H9 (cell line): Measurements from ENCODE around the gene CDKN2C. TPM values are rescaled to one million over a fixed set of nuclear protein-coding genes. Genes with fewer than 3 reads are reported as not detected.

Experiments
- DNase-seq: peaks from one replicate; pipeline ENCODE4 v3.0.0-alpha.2; 2017
- H2AFZ ChIP-seq: one replicate; pipeline ENCODE4 v1.6.1; 2013; ENCODE audit warnings: mild to moderate bottlenecking, low read length, control low read depth, moderate library complexity
- H2AK5ac ChIP-seq: 2 replicates; pipeline ENCODE4 v1.6.1; 2013; ENCODE audit warnings: low read length, control low read depth, mixed read lengths; ENCODE audit not compliant: insufficient read length
- H2BK120ac ChIP-seq: one replicate; pipeline ENCODE4 v1.6.1; 2013; ENCODE audit warnings: low read depth, mild to moderate bottlenecking, low read length, control low read depth, inconsistent platforms; ENCODE audit not compliant: poor library complexity, severe bottlenecking
- H2BK12ac ChIP-seq: 2 replicates; pipeline ENCODE4 v1.6.1; 2013; ENCODE audit warnings: low read length, control low read depth, mixed read lengths, low read depth; ENCODE audit not compliant: insufficient read length
- H2BK15ac ChIP-seq: 2 replicates; pipeline ENCODE4 v1.6.1; 2013; ENCODE audit warnings: low read depth, low read length, control low read depth
- H2BK20ac ChIP-seq: one replicate; pipeline ENCODE4 v1.6.1; 2013; ENCODE audit warnings: low read depth, mild to moderate bottlenecking, low read length, control low read depth, inconsistent platforms; ENCODE audit not compliant: poor library complexity, severe bottlenecking
- H2BK5ac ChIP-seq: 2 replicates; pipeline ENCODE4 v1.6.1; 2013; ENCODE audit warnings: low read length, control low read depth, mixed read lengths; ENCODE audit not compliant: insufficient read length
- H3K14ac ChIP-seq: 2 replicates; pipeline ENCODE4 v1.6.1; 2013; ENCODE audit warnings: low read length, control low read depth; ENCODE audit not compliant: insufficient read depth
- H3K18ac ChIP-seq: 2 replicates; pipeline ENCODE4 v1.6.1; 2013; ENCODE audit warnings: low read depth, mild to moderate bottlenecking, mixed read lengths, low read length, control low read depth; ENCODE audit not compliant: insufficient read length
- H3K23ac ChIP-seq: 2 replicates; pipeline ENCODE4 v1.6.1; 2013; ENCODE audit warnings: low read length, control low read depth, mixed read lengths, low read depth; ENCODE audit not compliant: insufficient read length
- H3K23me2 ChIP-seq: 2 replicates; pipeline ENCODE4 v1.6.1; 2013; ENCODE audit warnings: low read depth, mild to moderate bottlenecking, mixed read lengths, low read length, control low read depth; ENCODE audit not compliant: insufficient read length, poor library complexity, severe bottlenecking
- H3K27ac ChIP-seq: 2 replicates; pipeline ENCODE4 v1.5.1; 2013; ENCODE audit warnings: low read length, control low read depth, mixed read lengths, low read depth; ENCODE audit not compliant: insufficient read length
- H3K27me3 ChIP-seq: 2 replicates; pipeline ENCODE4 v1.6.1; 2013; ENCODE audit warnings: low read length, control low read depth, inconsistent platforms; ENCODE audit not compliant: insufficient read depth
- H3K4ac ChIP-seq: 2 replicates; pipeline ENCODE4 v1.6.1; 2013; ENCODE audit warnings: low read depth, mild to moderate bottlenecking, control low read depth, inconsistent platforms, low read length, moderate library complexity
- H3K4me1 ChIP-seq: 2 replicates; pipeline ENCODE4 v1.6.1; 2013; ENCODE audit warnings: low read length, control low read depth, inconsistent platforms; ENCODE audit not compliant: insufficient read depth
- H3K4me2 ChIP-seq: 2 replicates; pipeline ENCODE4 v1.6.1; 2013; ENCODE audit warnings: low read length, control low read depth, mixed read lengths; ENCODE audit not compliant: insufficient read length, insufficient read depth
- H3K56ac ChIP-seq: 2 replicates; pipeline ENCODE4 v1.6.1; 2013; ENCODE audit warnings: low read depth, mild to moderate bottlenecking, mixed read lengths, low read length, control low read depth; ENCODE audit not compliant: insufficient read length
- H3K79me1 ChIP-seq: 2 replicates; pipeline ENCODE4 v1.6.1; 2013; ENCODE audit warnings: low read depth, mild to moderate bottlenecking, moderate library complexity, low read length, control low read depth, inconsistent platforms; ENCODE audit not compliant: insufficient read depth, poor library complexity, severe bottlenecking
- H3K79me2 ChIP-seq: 2 replicates; pipeline ENCODE4 v1.6.1; 2013; ENCODE audit warnings: low read length, control low read depth, inconsistent platforms; ENCODE audit not compliant: insufficient read depth
- H3K9ac ChIP-seq: 2 replicates; pipeline ENCODE4 v1.6.1; 2013; ENCODE audit warnings: low read length, control low read depth, mixed read lengths; ENCODE audit not compliant: insufficient read length; ENCODE audit errors: extremely low read depth
- H3K9me3 ChIP-seq: one replicate; pipeline ENCODE4 v1.6.1; 2013; ENCODE audit warnings: low read depth, low read length, inconsistent platforms; ENCODE audit not compliant: control insufficient read depth
- H3T11ph ChIP-seq: one replicate; pipeline ENCODE4 v1.6.1; 2013; ENCODE audit warnings: mild to moderate bottlenecking, low read length, control low read depth, inconsistent platforms
- H4K20me1 ChIP-seq: one replicate; pipeline ENCODE4 v1.6.1; 2013; ENCODE audit not compliant: control insufficient read depth, insufficient read length, insufficient read depth
- H4K5ac ChIP-seq: 2 replicates; pipeline ENCODE4 v1.6.1; 2013; ENCODE audit warnings: low read depth, mild to moderate bottlenecking, mixed read lengths, low read length, control low read depth; ENCODE audit not compliant: insufficient read length
- H4K8ac ChIP-seq: replicated peaks from 2 replicates; pipeline ENCODE4 v1.6.1; 2013; ENCODE audit warnings: low read length, control low read depth, mixed read lengths, low read depth; ENCODE audit not compliant: insufficient read length
- H4K91ac ChIP-seq: 2 replicates; pipeline ENCODE4 v1.6.1; 2013; ENCODE audit warnings: low read depth, mild to moderate bottlenecking, moderate library complexity, mixed read lengths, low read length, control low read depth; ENCODE audit not compliant: insufficient read length
- H3K27ac Mint-ChIP-seq, 3 experiments: 2 replicates in 2 of 3; 3 replicates in 1 of 3; pipeline ENCODE4 v1.8.0; 2020 to 2021; ENCODE audit warnings: mixed read lengths in 3 of 3, mild to moderate bottlenecking in 1 of 3, moderate library complexity in 1 of 3
- H3K27me3 Mint-ChIP-seq: 2 replicates; pipeline ENCODE4 v1.8.0; 2021; ENCODE audit warnings: low read depth, mild to moderate bottlenecking, moderate library complexity, mixed read lengths
- H3K36me3 Mint-ChIP-seq, 3 experiments: 2 replicates in 2 of 3; 3 replicates in 1 of 3; pipeline ENCODE4 v1.8.0; 2020 to 2021; ENCODE audit warnings: low read depth in 3 of 3, mixed read lengths in 3 of 3; ENCODE audit not compliant: insufficient read depth in 1 of 3
- H3K4me1 Mint-ChIP-seq, 2 experiments: 2 replicates each; pipeline ENCODE4 v1.8.0; 2020; ENCODE audit warnings: mixed read lengths in 2 of 2
- H3K4me3 Mint-ChIP-seq, 2 experiments: 2 replicates in 1 of 2; 3 replicates in 1 of 2; pipeline ENCODE4 v1.8.0; 2020 to 2021; ENCODE audit warnings: mild to moderate bottlenecking in 2 of 2, mixed read lengths in 2 of 2, moderate library complexity in 1 of 2
- H3K9me3 Mint-ChIP-seq, 2 experiments: 2 replicates in 1 of 2; 3 replicates in 1 of 2; pipeline ENCODE4 v1.8.0; 2020; ENCODE audit warnings: mild to moderate bottlenecking in 2 of 2, mixed read lengths in 2 of 2, moderate library complexity in 1 of 2
- WGBS: extraction: QIAGEN DNeasy Blood & Tissue Kit; methylation state at CpG from one replicate; pipeline ENCODE4 v1.1.7; 2013; ENCODE audit warnings: missing lambda C conversion rate, low lambda C conversion rate, mixed read lengths; ENCODE audit not compliant: insufficient read length; ENCODE audit errors: extremely low coverage; 5-methylcytosine and 5-hydroxymethylcytosine counted together
- total RNA-seq: library from RNA; stranded (reverse); gene quantifications from 2 replicates; pipeline ENCODE4 v1.2.1, GENCODE V29; 2021
- TF ChIP-seq, protein P1 (sequence below): fragments of 200-600 bp; sonication (generic); conservative IDR thresholded peaks from 3 replicates; pipeline ENCODE4 v1.8.0; 2021; ENCODE audit warnings: antibody characterized with exemption, mild to moderate bottlenecking

CDKN2C gene
- total RNA-seq, 1 experiment from 2014 or later: not detected

DNA sequence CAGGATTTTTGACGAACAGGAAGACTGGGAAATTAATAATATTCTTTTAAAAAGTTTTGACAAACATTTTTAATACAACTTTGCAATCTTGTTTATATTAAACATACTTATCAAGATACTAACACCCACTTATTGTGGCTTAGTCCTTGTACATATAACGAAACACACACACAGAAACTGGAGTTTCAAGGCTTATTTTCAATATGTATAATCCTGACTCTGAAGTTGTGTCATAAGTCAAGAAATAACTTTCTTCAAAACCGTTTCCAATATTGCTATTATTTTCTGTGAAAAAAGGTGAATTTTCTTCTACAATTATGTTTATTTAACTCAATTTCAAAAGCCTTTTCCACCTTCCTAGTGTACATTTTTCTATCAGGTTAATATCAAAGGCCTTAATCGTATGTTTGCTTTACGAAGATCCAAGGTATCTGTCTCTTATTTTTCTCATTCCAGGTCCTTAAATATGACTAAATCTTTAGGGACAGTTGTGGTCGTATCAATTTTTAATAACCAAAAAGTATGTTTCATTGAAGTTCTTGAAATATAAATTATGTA lies 1.8 kb downstream of the CDKN2C start:
- Mint-ChIP-seq H3K36me3 (no peaks in the 10 kb centered on the region; a peak in 1 of 7 replicates), H3K27me3 (peaks cover 95% of the 10 kb centered on the region), H3K4me1 (peaks cover 20 to 37% of the 10 kb centered on the region in 2 experiments), H3K4me3 (no peak overlapping the region), H3K27ac (no peak overlapping the region), H3K9me3 (peaks cover 3% of the 10 kb centered on the region in 2 experiments; a peak in 2 of 5 replicates)
- Histone ChIP-seq H2BK5ac (no peak overlapping the region), H3T11ph (no peak overlapping the region), H3K79me1 (no peaks in the 10 kb centered on the region), H3K56ac (no peak overlapping the region), H4K91ac (no peak overlapping the region), H2AK5ac (no peak overlapping the region), H3K79me2 (no peaks in the 10 kb centered on the region), H2BK15ac (no peak overlapping the region), H2AFZ (no peak overlapping the region), H4K20me1 (no peaks in the 10 kb centered on the region), H3K23me2 (peaks cover 17% of the 10 kb centered on the region), H2BK20ac (no peak overlapping the region), H4K5ac (no peak overlapping the region), H3K23ac (no peak overlapping the region), H3K4me2 (no peak overlapping the region), H3K9me3 (no peaks in the 10 kb centered on the region), H3K4ac (no peak overlapping the region), H3K18ac (no peak overlapping the region), H3K14ac (no peak overlapping the region), H3K9ac (no peak overlapping the region), H3K27ac (no peak overlapping the region), H3K27me3 (peaks cover 65% of the 10 kb centered on the region), H3K4me1 (no peaks in the 10 kb centered on the region), H2BK12ac (no peak overlapping the region), H4K8ac (no peak overlapping the region), H2BK120ac (no peak overlapping the region)
- no CpG with 5 or more reads among the region's 6 CpGs for WGBS
- TF ChIP-seq, protein P1, sequence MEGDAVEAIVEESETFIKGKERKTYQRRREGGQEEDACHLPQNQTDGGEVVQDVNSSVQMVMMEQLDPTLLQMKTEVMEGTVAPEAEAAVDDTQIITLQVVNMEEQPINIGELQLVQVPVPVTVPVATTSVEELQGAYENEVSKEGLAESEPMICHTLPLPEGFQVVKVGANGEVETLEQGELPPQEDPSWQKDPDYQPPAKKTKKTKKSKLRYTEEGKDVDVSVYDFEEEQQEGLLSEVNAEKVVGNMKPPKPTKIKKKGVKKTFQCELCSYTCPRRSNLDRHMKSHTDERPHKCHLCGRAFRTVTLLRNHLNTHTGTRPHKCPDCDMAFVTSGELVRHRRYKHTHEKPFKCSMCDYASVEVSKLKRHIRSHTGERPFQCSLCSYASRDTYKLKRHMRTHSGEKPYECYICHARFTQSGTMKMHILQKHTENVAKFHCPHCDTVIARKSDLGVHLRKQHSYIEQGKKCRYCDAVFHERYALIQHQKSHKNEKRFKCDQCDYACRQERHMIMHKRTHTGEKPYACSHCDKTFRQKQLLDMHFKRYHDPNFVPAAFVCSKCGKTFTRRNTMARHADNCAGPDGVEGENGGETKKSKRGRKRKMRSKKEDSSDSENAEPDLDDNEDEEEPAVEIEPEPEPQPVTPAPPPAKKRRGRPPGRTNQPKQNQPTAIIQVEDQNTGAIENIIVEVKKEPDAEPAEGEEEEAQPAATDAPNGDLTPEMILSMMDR: no peak
- no peak for DNase-seq
